Stimulated activated effector memory CD8-positive, alpha-beta T cell treated with anti-CD3 and anti-CD28 coated beads, Interleukin-12 subunit alpha, Interleukin-12 subunit beta, amount 100 ng/mL, for 72 hours (primary cell): ENCODE results near the gene DGLUCY.
"Not testable (repeated sequence)": the region's sequence is repeated elsewhere in the genome, so short reads cannot be mapped to it uniquely, and the experiment has no call there.

Source experiments
- ATAC-seq: fragments of 150-1000 bp; cut with Tn5 transposase; 2 replicates; pipeline ENCODE4 v1.10.0; 2021
- DNase-seq, 2 donors: peaks; one replicate each; pipeline ENCODE4 v3.0.0; 2021 to 2022; ENCODE audit warnings: low spot score in 2 of 2
- H3K27ac Mint-ChIP-seq: one replicate; pipeline ENCODE4 v1.8.0; 2022; ENCODE audit warnings: mild to moderate bottlenecking, mixed read lengths
- H3K36me3 Mint-ChIP-seq: one replicate; pipeline ENCODE4 v1.8.0; 2022; ENCODE audit warnings: mild to moderate bottlenecking, mixed read lengths
- H3K4me1 Mint-ChIP-seq: one replicate; pipeline ENCODE4 v1.8.0; 2022; ENCODE audit warnings: mixed read lengths
- H3K4me3 Mint-ChIP-seq: one replicate; pipeline ENCODE4 v1.8.0; 2022; ENCODE audit warnings: mild to moderate bottlenecking, mixed read lengths
- H3K9me3 Mint-ChIP-seq: one replicate; pipeline ENCODE4 v1.8.0; 2022; ENCODE audit warnings: mixed read lengths

DGLUCY gene

DNA sequence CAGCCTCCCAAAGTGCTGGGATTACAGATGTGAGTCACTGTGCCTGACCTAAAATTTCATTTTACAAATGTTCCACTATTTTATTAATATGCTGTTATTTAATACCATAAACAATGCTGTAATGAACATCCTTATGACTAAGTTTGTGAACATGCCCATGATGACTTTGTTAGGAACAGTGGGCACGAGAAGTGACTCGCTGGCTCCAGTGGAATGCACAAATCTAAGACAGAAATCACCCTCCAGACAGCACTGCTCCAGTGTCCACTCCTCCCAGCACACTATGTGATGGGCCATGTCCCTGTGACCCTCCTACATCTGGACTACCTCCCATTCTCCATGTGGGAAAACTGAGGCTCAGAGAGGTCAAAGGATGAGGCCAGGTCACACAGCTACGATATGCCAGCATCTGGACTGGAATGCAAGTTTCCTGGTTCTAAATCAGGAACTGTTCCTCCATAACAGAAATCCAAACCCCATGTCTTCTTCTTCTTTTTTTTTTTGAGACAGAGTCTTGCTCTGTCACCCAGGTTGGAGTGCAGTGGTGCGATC is 72.7 kb downstream of the DGLUCY start:
- no peak overlapping the region for H3K4me3 Mint-ChIP-seq
- peaks cover 93% of the 10 kb centered on the region for H3K36me3 Mint-ChIP-seq
- peaks cover 11% of the 10 kb centered on the region for H3K4me1 Mint-ChIP-seq
- no peak for DNase-seq
- no peaks in the 10 kb centered on the region for H3K9me3 Mint-ChIP-seq
- ATAC-seq: no peak
- H3K27ac Mint-ChIP-seq: peak overlapping the region; percentile 10

DNA sequence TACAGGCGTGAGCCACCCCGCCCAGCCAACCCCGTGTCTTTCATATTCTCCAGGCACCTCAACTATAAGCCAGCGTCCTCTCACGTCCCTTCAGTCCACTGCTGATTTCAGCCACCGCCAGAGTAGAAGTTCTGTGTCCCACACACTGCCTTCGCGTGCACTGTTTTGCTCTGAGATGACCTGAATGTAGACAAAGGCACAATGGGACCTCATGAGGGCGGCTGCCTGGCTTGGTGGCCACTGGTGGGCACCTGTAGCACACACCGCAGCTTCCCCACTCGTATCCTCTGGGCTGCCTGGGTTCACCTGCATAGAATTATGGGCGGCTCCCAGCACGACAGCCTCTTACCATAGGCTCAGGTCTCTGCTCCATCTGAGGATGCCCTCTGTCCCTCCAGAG is 73.4 kb downstream of the DGLUCY start:
- ATAC-seq (no peak), DNase-seq (no peak)
- H3K9me3 Mint-ChIP-seq: no peaks in the 10 kb centered on the region
- no peak overlapping the region for H3K4me3 Mint-ChIP-seq
- peaks cover 11% of the 10 kb centered on the region for H3K4me1 Mint-ChIP-seq
- H3K36me3 Mint-ChIP-seq: peaks cover 93% of the 10 kb centered on the region
- H3K27ac Mint-ChIP-seq: peak overlapping the region; percentile 86

DNA sequence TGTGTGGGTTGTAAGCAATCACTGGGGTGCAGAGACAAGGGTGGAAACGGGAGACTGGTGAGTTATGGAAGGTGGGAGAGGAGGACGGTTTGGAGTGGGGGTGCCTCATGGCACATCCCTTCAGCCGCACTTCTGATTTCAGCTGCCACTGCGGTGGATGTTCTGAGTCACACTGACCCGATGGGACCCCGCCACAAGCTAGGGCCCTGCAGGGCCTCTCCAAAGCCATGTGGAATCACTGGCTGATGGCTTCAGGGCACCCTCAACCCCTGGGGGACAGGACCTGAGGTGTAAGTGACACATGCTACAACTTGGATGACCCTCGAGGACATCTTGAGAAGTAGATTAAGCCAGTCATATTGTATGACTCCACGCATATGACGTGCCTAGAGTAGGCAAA is 77.0 kb downstream of the DGLUCY start:
- DNase-seq (no peak), ATAC-seq (no peak)
- Mint-ChIP-seq H3K9me3 (no peaks in the 10 kb centered on the region), H3K4me3 (no peak overlapping the region), H3K27ac (peak overlapping the region; percentile 79), H3K36me3 (peaks cover 94% of the 10 kb centered on the region), H3K4me1 (peaks cover 32% of the 10 kb centered on the region)

- DNase-seq: no peak
- Mint-ChIP-seq H3K4me1 (peaks cover 38% of the 10 kb centered on the region), H3K4me3 (no peak overlapping the region), H3K36me3 (peaks cover 94% of the 10 kb centered on the region), H3K9me3 (no peaks in the 10 kb centered on the region), H3K27ac (peak overlapping the region; percentile 18)
- no peak for ATAC-seq
Measured at GRCh38 chr14:91193069-91193468, 79.2 kb downstream of the DGLUCY start.

GRCh38 chr14:91195881-91196280 is 82.0 kb downstream of the DGLUCY start:
- H3K27ac Mint-ChIP-seq: no peak overlapping the region
- no peak overlapping the region for H3K4me3 Mint-ChIP-seq
- ATAC-seq (no peak), DNase-seq (no peak)
- H3K9me3 Mint-ChIP-seq: no peaks in the 10 kb centered on the region
- H3K36me3 Mint-ChIP-seq: peaks cover 94% of the 10 kb centered on the region
- peaks cover 29% of the 10 kb centered on the region for H3K4me1 Mint-ChIP-seq

DNA sequence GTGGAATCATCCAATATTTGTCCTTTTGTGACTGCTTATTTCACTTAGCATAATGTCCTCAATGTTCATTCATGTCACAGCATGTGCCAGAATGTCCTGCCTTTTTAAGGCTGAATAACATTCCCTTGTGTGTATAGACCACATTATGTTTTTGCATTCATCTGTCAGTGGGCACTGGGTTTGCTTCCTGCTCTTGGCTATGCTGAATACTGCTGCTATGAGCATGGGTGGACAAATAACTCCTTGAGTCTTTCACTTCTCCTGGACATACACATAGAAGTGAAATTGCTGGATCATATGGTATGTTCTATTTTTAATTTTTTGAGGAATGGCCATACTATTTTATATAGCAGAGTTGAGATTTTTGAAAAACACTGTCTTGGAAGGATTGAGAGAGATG is 83.8 kb downstream of the DGLUCY start:
- peaks cover 88% of the 10 kb centered on the region for H3K36me3 Mint-ChIP-seq
- H3K27ac Mint-ChIP-seq: peak overlapping the region; percentile 65
- H3K4me1 Mint-ChIP-seq: peaks cover 30% of the 10 kb centered on the region
- DNase-seq (no peak), ATAC-seq (no peak)
- H3K9me3 Mint-ChIP-seq: no peaks in the 10 kb centered on the region
- H3K4me3 Mint-ChIP-seq: no peak overlapping the region

GRCh38 chr14:91200802-91201201 is 86.9 kb downstream of the DGLUCY start:
- peaks cover 91% of the 10 kb centered on the region for H3K36me3 Mint-ChIP-seq
- peaks cover 30% of the 10 kb centered on the region for H3K4me1 Mint-ChIP-seq
- DNase-seq, H3K4me3 Mint-ChIP-seq, ATAC-seq, H3K9me3 Mint-ChIP-seq: not testable (repeated sequence)
- peak overlapping the region; percentile 32 for H3K27ac Mint-ChIP-seq

GRCh38 chr14:91202234-91202974 is 88.5 kb downstream of the DGLUCY start:
- no peak overlapping the region for H3K4me3 Mint-ChIP-seq
- no peak for DNase-seq
- H3K27ac Mint-ChIP-seq: peak overlapping the region; percentile 88
- H3K36me3 Mint-ChIP-seq: peaks cover 91% of the 10 kb centered on the region
- peak; percentile 11 for ATAC-seq
- peaks cover 40% of the 10 kb centered on the region for H3K4me1 Mint-ChIP-seq
- no peaks in the 10 kb centered on the region for H3K9me3 Mint-ChIP-seq

DNA sequence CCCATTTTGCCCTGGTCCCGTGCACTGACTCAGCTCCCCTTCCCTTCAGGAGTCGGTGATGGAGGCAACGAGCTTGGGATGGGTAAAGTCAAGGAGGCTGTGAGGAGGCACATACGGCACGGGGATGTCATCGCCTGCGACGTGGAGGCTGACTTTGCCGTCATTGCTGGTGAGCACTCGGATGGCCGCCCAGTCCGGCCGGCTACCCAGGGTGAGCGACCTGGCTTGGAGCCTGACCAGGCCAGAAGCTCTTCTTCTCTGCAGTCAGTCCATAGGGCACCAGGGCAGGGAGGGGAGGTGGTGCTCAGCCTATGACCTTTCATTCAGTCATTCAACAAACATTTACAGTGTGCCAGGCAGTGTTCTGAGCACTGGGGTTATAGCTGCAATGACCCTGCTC is 90.8 kb downstream of the DGLUCY start:
- no peak for ATAC-seq
- no peak overlapping the region for H3K4me3 Mint-ChIP-seq

DNA sequence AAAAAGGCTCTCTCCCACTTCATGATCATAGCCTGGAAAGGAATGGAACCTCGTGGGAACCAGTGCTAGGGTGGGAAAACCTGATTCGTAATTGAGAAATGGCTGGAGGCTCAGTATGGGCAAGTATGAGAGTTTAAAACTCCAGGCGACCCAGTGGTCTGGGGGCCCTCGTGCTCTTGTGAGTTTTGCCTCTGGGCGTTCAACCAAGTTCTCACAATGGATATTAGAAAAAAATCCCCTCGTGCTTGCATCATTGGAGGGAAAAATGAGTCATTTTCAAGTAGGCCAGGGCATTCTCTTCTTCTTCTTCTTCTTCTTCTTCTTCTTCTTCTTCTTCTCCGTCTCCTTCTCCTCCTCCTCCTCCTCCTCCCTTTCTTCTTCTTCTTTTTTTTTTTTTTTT is 91.6 kb downstream of the DGLUCY start:
- Mint-ChIP-seq H3K36me3 (peaks cover 90% of the 10 kb centered on the region), H3K9me3 (no peaks in the 10 kb centered on the region), H3K4me1 (peaks cover 45% of the 10 kb centered on the region), H3K4me3 (no peak overlapping the region), H3K27ac (peak overlapping the region; percentile 91)
- ATAC-seq (peak; percentile 47), DNase-seq (no peak)

More for the DNA sequence above, 90.8 kb downstream of the DGLUCY start:
- Mint-ChIP-seq H3K27ac (peak overlapping the region; percentile 91), H3K9me3 (no peaks in the 10 kb centered on the region), H3K4me1 (peaks cover 45% of the 10 kb centered on the region), H3K36me3 (peaks cover 91% of the 10 kb centered on the region)
- no peak for DNase-seq

GRCh38 chr14:91207008-91207407 is 93.1 kb downstream of the DGLUCY start:
- Mint-ChIP-seq H3K9me3 (no peaks in the 10 kb centered on the region), H3K36me3 (peaks cover 88% of the 10 kb centered on the region), H3K4me1 (peaks cover 45% of the 10 kb centered on the region), H3K4me3 (no peak overlapping the region), H3K27ac (peak overlapping the region; percentile 91)
- ATAC-seq (no peak), DNase-seq (no peak)

GRCh38 chr14:91211017-91211416 is 97.1 kb downstream of the DGLUCY start:
- DNase-seq (no peak), ATAC-seq (no peak)
- Mint-ChIP-seq H3K4me3 (no peak overlapping the region), H3K27ac (no peak overlapping the region), H3K4me1 (peaks cover 22% of the 10 kb centered on the region), H3K36me3 (peaks cover 79% of the 10 kb centered on the region), H3K9me3 (no peaks in the 10 kb centered on the region)

DNA sequence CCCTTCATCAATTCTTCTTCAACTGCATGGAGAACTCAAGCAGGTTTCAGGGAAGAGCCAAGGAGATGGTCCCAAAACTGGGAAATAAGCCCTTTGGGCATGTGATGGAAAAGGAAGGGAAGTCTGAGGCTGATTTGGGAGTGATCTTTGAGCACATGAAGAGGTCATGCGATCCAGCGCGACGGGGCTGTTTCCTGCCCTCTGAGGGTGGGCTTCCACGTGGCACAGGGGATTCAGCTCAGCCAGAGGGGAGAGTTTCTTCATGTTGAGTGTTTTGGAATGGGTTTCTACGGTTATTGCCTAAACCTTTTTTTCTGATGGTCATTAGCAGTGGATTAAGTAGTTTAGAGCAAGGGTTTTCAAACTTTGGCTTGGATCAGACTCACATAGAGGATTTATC is 100.4 kb downstream of the DGLUCY start:
- DNase-seq (no peak), ATAC-seq (no peak)
- Mint-ChIP-seq H3K4me3 (no peak overlapping the region), H3K4me1 (peaks cover 10% of the 10 kb centered on the region), H3K9me3 (no peaks in the 10 kb centered on the region), H3K27ac (peak overlapping the region; percentile 68), H3K36me3 (peaks cover 74% of the 10 kb centered on the region)

GRCh38 chr14:91215381-91215780 is 101.5 kb downstream of the DGLUCY start:
- no peak for DNase-seq
- Mint-ChIP-seq H3K9me3 (no peaks in the 10 kb centered on the region), H3K4me1 (peaks cover 18% of the 10 kb centered on the region), H3K4me3 (no peak overlapping the region), H3K27ac (peak overlapping the region; percentile 80), H3K36me3 (peaks cover 67% of the 10 kb centered on the region)
- ATAC-seq: no peak

DNA sequence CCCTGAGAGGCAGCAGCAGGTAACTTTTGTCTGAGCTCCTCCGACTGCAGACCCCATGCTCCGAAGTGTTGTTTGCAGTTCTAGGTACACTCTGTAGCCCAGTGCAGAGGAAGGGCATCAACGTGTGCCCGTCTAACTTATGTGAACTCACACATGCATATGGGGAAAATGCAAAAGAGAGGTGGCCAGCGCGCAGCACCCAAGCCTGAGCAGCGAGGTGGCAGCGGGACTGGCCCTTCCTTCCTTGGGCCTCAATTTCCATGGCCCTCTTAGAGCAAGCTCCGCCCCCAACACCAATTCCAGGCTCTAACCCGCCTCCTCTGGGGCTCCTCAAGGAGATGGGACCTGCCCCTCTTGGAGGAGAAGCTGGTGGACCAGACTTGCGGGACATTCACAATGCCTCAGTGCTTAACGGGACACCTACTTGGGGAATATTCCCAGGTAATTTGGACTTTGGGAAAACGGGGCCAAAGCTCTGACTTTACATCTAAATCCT is 102.9 kb downstream of the DGLUCY start:
- Mint-ChIP-seq H3K27ac (no peak overlapping the region), H3K9me3 (no peaks in the 10 kb centered on the region), H3K4me3 (no peak overlapping the region), H3K36me3 (peaks cover 69% of the 10 kb centered on the region), H3K4me1 (peaks cover 32% of the 10 kb centered on the region)
- DNase-seq: no peak
- no peak for ATAC-seq

GRCh38 chr14:91218014-91218413 is 104.1 kb downstream of the DGLUCY start:
- Mint-ChIP-seq H3K36me3 (peaks cover 74% of the 10 kb centered on the region), H3K4me1 (peaks cover 44% of the 10 kb centered on the region), H3K4me3 (no peak overlapping the region), H3K27ac (peak overlapping the region; percentile 89), H3K9me3 (peaks cover 7% of the 10 kb centered on the region)
- ATAC-seq (no peak), DNase-seq (no peak)
